ENCODE measurements around the gene TMPRSS3.

Gene TMPRSS3

DNA sequence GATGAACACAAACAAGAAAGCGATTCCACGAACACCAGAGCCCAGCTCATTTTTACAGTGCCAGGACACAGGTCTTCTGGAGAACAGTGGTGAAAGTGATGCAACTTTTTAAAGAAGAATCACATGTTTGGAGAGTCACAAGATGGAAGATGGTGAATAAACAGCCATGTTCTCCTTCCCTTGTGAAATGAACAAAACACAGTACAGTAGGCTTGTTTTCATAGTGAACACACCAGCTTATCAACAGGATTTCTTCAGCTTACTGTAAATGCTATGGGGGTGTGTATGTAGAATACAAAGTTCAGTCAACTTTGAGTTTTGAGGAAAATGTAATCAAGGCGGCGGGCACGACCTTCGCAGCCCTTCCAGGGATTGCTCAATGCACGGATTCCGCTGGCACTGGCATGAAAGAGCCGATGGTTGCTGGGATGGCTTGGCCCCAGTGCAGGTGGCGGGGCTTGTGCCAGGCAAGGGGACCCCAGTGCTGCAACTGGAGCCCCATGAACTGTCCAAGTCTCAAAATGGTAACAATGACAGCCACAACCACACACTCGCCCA, 9.7 kb downstream of the TMPRSS3 start:
- no peak for DNase-seq

DNA sequence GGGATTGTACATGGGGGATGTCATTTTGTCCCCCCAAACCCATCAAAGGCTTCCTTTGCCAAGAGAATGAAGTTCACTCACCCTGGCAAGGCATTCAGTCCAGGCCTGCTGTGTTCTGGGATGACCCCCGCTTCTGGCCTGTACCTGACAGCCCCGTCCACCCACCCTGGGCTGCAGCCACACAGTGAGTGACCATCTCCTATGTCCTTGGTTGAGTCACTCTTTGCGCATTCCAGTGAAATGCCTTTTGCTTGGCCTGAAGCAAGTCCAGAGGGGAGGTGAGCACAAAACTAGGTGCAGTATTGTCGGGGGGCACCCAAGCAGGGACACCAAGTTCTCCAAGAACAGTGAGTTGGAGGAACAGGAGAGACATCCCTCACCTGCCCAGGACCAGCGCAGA, 10.2 kb downstream of the TMPRSS3 start:
- DNase-seq: no peak

- no peak for DNase-seq
These were observed 10.9 kb downstream of the TMPRSS3 start for GRCh38 chr21:42384989-42385388.

GRCh38 chr21:42384156-42384945, 11.5 kb downstream of the TMPRSS3 start:
- no peak for DNase-seq

GRCh38 chr21:42383331-42383730, 12.5 kb downstream of the TMPRSS3 start:
- no peak for DNase-seq

GRCh38 chr21:42382915-42383314, 12.9 kb downstream of the TMPRSS3 start:
- no peak for DNase-seq

- DNase-seq: no peak
These were observed 14.4 kb downstream of the TMPRSS3 start for GRCh38 chr21:42381347-42381984.

GRCh38 chr21:42379426-42380215, 16.2 kb downstream of the TMPRSS3 start:
- DNase-seq: no peak

DNA sequence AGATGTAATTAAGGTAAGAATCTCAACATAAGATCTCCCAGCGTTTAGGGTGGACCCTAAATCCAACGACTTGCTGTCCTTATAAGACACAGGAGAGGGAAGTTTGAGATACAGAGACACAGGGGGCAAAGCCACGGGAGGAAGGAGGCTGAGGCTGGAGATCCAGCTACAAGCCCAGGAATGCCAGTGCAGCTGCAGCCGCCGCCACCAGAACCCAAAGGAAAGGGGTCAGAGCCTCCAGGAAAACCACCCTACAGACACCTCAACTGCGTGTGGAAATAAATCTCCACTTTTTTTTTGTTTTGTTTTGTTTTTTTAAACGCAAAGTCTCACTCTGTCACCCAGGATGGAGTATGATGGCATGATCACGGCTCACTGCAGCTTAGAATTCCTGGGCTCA, 17.4 kb downstream of the TMPRSS3 start:
- no peak for DNase-seq

- DNase-seq: no peak
These were observed 17.9 kb downstream of the TMPRSS3 start for GRCh38 chr21:42377951-42378340.

DNA sequence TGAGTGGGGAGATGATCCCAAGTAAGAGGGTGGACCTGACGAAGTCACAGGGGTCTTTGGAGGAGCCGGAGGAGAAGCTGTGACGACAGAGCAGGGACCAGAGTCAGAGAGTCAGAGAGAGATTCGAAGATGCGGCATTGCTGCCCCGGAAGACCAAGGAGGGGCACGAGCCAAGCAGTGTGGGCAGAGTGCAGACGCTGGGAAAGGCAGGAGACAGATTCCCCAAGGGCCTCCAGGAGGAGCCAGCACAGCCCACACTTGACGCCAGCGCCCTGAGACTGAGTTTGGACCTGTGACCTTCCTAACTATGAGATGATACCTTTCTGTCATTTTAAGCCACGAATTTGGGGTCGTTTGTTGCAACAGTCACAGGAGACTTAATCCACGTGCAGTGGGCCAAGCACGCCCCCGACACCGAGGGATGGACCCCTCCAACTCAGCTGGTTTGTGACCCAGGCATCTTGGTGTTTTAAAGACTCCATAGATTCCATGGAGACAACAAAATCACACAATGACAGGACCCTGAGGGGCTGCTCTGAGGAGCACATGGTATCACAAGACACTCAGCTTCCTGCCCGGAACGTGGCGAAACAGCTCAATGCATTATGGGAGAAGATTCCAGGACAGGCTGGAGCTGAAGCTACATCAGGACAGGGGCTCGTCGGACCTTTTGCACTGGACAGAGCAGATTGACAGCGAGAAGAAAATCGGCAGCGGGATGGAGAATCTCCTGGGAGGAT, 18.5 kb downstream of the TMPRSS3 start:
- DNase-seq: no peak

- DNase-seq: no peak
These were observed 19.4 kb downstream of the TMPRSS3 start for GRCh38 chr21:42376338-42376982.

DNA sequence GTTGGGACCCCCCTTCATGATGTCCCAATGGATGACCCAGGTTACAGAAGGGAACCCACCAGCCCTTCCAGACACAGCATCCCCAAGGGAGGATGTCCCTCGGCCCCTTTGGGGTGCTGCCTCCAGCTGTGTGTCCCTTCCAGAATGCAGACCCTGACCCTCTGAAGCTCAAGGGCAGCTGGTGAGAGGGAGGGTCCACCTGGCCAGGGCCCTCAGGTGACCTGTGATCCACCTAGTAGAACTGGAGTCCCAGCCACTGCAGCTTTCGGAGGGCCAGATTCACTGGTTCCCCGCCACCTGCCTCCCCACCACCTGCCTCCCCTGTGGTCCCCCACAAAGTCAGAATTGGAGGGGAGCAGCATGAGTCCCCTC, 19.9 kb downstream of the TMPRSS3 start:
- no peak for DNase-seq

DNA sequence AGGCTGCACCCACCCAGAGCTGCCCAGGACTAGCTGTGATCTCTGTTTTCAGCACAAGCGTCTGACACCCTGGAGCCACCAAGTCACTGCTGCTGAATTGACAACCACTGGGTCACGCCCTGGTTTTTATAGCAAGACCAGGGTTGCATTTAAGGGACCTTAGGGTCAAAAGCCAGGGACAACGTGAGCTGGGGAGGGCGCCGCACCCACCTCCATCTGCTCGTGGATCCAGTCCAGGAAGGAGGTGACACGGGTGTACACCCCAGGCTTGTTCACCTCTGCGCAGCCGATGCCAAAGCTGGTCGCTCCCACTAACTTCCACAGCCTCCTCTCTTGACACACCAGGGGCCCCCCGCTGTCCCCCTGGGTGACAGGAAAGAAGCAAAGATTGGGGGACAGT, 20.3 kb downstream of the TMPRSS3 start:
- DNase-seq: no peak

DNA sequence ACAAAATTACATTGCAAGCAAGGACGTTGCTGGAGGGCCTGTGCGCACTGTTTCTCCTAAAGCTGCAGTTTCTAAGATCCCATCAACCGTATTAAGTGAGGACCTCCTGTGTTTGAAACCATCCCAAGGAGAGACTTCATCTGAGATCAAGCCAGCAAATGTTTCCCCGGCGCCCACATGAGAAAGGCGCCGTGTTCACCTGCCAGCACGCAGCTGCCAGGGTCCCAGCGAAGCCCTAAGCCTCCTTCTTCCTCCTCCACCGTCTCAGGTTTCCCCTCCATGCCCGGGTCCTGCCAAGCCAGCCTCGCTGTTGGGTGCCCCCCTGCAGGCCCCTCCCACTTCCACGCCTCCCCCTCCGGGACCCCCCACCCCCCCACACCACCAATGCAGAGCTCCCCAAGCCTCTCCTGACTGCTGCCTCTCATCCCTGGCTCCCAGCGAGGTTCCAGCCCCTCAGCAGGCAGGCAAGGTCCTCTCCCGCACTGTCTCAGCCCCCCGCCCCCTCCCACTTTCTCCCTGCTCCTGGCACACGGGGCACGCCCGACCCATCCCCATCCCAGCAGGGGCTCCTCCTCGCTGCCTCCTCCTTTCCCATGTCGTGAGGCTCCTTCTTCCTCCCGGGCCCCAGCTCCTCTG, 20.9 kb downstream of the TMPRSS3 start:
- DNase-seq: no peak

GRCh38 chr21:42374457-42374856, 21.4 kb downstream of the TMPRSS3 start:
- no peak for DNase-seq

DNA sequence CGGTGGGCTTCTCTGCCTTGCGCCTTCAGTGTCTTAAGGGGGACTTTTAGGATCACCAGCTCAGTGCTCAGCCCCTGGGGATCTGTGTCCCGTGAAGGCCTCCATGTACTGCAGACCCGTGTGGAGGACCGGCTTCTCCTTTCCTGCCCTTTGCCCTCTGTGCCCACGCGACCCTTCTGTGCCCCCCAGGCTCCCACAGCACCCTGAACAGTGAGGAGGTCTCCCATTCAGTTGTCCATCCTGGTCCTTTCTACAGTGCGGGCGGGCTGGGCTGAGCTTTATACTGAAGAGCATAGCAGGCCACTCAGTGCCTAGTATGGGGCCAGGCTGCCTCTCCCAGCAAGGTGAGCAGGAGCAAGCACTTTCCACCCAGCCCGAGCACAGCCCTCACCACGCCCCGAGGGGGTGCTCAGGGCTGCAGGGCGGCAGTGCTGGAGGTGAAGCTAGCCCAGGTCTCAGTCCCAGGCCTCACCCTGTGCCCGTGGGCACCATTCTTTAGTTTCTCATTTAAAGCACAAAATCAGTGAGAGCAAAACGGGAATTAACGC, 21.9 kb downstream of the TMPRSS3 start:
- no peak for DNase-seq

GRCh38 chr21:42373196-42373907, 22.5 kb downstream of the TMPRSS3 start:
- DNase-seq: no peak

DNA sequence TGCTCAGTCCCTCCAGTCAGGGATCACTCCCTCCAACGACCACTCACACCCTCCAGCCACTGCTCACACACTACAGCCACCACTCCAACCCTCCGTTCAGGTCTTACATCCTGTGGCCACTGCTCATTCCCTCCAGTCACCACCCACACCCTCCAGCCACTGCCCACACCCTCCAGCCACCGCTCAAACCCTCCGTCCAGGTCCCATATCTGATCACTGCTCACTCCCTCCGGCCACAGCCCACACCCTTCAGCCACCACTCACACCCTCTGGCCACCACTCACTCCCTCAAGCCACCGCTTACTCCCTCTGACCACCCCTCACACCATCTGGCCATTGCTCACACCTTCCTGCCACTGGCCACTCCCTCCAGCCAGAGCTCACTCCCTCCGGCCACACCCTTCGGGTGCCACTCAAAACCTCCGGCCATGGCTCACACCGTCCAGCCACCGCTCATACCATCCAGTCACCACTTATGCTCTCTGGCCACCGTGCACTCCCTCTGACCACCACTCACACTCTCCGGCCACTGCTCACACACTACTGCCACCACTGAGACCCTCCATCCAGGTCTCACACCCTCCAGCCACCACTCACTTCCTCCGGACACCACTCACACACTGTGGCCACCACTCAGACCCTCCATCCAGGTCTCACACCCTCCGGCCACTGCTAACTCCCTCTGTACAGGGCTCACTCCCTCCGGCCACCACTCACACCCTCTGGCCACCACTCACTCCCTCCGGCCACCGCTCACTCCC, 24.8 kb downstream of the TMPRSS3 start:
- DNase-seq: no peak

DNA sequence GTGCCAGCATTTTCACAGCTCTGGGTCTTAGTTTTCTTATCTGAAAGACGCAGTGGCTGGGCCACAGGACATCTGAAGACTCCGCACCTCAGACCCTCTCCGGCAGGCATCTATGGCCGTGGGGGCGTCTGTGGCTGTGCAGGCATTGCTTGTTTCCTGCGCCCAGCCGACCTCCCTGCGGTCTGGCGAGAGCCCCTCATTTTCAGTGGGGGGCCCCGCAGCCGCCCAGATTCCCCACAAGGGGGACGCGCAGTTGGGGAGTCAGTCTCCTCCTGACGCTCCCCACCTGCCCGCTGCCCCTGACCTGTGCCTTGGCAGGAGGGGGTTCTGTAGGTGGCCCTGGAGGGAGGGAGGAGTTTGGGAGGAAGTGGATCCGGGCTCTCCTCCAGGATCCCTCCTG, 26.0 kb downstream of the TMPRSS3 start:
- no peak for DNase-seq

All from GDM1 (cell line).